ENCODE data around the gene CHN2. TPM values are rescaled to one million over a fixed set of nuclear protein-coding genes. Genes with fewer than 3 reads are reported as not detected.

Gene CHN2
- total RNA-seq, 1 experiment from 2014 or later, result not detected

DNA sequence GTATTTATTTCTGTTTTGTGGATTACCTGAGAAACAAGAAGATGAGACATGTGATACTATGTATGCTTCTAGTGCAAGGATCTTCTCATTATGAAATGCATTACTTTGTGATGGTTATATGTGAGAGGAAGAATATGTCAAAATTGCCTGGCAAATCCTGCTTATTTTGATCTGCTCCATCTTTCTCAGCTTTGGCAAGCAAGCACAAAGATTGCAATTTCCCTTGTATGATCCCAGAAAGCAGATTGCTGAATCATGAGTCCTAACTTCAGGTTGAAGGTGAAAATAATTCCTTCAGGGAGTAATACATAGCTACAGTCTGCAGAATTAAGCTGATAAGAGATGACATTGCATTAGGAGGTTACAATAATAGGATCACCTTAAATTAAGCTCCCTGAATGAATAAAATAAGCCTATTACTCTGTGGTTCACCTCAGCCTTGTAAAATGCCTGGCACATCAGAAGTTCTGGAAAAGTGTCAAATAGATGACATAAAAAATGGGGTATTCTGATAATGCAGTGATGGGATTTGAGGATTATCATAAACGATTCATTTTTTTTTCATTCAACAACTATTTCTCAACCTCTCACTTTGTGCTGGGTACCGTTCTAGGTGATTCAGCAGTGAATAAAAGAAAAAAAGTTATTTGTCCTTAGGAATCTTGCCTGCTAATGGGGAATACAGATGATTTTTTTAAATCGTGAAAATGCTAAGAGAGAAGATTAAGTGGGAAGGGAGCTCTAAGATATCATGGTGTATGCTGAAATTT is 120.7 kb downstream of the CHN2 start:
- DNase-seq (ENCODE audit: low read depth), result no peak
- in situ Hi-C loops (cut with HindIII; ENCODE audit: low pct_unique_long_range_greater_than_20kb, low sequenced_read_pairs), result no loop called here

DNA sequence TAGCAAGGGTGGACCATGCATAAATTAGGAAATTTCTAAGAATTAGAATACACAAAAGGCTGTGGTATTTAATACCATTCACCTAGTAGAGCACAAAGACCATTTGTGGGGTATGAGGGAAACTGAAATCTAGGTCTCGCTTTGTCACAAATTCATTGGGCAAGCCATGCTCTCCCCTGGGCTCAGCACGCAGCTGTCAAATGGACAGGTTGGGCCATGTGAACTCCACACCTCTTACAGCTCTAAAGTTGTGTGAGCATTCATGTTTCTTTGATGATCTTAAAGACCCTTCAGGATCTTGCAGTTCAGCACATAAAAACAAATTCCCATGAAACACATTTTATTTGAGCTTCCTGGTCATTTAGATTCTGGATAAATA is 121.3 kb downstream of the CHN2 start:
- in situ Hi-C loops (cut with HindIII; ENCODE audit: low pct_unique_long_range_greater_than_20kb, low sequenced_read_pairs), result no loop called here
- DNase-seq (ENCODE audit: low read depth), result no peak

DNA sequence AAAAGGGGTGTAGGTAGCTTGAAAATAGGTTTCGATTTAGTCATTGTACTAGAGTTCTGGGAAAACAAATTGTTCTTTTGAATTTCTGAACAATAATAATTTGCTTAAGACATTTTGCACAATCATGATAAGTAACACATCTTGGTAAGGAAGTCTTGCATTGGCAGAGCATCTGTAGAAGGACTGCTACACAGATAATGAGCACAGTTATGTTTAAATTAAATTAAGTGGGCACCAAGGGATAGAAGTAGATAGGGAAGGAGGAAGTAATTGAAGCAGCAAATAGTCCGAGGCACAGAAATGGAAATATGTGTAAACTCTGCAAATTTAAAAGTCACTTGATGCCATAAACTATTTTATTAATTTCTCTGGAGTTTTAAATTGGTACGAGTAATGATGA is 122.4 kb downstream of the CHN2 start:
- in situ Hi-C loops (cut with HindIII; ENCODE audit: low pct_unique_long_range_greater_than_20kb, low sequenced_read_pairs), result no loop called here
- DNase-seq (ENCODE audit: low read depth), result no peak

DNA sequence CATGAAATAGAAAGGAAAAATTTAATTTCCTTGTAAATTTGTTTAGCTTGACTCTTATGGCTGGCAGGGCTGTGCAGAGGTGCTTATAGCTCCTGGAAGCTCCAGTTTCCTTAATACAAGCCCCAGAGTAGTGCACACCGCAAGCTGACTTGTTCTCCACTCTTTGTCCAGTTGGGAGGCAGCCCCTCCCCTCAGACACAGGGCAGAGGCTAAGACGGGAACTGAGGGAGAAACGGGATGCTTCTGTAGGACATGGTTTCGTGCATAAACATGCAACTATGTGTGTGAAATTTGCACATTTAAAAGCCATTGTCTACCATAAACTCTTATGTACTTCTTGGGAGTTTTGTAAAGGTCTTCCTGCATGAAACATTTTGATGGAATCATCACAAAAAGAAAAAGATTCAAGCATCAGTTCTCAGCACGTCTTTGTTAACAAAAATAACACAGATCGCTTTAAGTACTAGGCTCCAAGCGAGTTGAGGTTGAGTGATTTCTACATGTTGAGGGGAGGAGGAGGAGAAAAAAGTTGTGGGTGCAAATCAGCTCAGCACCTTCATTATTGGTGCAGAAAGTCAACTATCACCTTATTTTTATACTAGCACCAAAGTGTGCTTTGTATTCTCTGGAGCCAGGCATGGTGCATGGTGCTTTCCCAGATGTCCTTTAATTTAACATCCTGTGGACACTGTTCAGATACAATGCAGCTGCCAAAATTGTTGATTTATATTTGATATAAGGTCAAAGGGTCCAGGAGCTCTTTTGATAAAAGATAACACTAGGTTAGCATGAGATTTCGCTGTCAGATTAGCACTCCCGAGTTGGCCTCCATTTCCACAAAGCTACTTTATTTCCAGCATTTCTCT is 124.5 kb downstream of the CHN2 start:
- DNase-seq (ENCODE audit: low read depth), result no peak
- in situ Hi-C loops (cut with HindIII; ENCODE audit: low pct_unique_long_range_greater_than_20kb, low sequenced_read_pairs), result no loop called here

DNA sequence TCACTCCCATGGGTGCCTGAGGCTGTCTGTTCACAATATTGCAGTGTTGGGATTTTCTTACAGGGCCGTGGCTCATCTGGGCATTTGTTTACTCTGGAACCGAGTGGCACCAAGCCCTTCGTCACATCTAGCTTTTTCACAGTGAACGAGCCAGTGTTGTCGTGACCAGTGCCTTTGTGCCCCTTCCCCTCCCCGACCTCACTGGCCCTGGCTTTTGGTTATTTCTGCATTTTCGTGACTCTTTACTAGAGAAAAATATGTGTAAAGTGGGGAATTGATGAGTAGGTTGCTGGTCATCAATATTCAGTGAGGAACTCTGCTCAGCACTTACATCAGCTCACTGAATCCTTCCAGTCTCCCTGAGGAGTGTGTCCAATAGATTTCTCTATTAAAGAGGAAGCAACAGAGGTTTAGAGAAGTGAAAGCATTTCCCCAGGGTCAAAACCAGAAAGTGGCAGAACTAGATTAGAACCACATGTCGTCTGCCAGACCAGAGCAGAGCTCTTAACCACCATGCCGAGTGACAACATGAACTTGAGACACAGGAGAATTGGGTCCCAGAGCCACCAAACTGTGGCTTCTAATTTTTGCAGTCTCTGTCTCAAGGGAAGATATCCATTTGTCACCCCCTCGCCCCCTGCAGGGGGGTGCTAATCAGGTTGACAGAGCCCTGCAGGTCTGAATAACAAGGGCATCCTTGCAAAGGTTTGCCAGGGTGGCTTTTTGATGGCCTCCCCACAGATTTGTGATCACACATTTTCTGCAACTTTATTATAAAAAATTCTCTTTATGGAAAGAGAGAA is 125.3 kb downstream of the CHN2 start:
- DNase-seq (ENCODE audit: low read depth), result no peak
- in situ Hi-C loops (cut with HindIII; ENCODE audit: low pct_unique_long_range_greater_than_20kb, low sequenced_read_pairs), result no loop called here

DNA sequence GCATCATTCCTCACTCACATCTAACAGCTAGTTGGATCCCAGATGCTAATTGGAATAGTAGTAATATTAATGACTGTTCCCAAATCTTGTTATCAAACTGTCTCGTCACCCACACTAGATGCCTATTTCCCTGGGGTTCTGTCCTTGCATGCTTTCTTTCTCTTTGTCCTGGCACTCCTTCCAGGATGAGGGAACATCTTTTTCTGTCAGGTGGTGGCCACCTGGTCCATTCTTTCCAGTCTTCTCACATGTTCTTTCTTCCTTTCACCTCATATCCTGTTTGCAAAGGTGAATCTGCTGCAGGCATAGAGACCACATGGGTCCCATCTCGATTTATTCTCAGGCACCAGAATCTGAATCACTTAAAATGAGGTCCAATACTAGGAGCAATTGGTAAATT is 126.0 kb downstream of the CHN2 start:
- in situ Hi-C loops (cut with HindIII; ENCODE audit: low pct_unique_long_range_greater_than_20kb, low sequenced_read_pairs), result no loop called here
- DNase-seq (ENCODE audit: low read depth), result no peak

DNA sequence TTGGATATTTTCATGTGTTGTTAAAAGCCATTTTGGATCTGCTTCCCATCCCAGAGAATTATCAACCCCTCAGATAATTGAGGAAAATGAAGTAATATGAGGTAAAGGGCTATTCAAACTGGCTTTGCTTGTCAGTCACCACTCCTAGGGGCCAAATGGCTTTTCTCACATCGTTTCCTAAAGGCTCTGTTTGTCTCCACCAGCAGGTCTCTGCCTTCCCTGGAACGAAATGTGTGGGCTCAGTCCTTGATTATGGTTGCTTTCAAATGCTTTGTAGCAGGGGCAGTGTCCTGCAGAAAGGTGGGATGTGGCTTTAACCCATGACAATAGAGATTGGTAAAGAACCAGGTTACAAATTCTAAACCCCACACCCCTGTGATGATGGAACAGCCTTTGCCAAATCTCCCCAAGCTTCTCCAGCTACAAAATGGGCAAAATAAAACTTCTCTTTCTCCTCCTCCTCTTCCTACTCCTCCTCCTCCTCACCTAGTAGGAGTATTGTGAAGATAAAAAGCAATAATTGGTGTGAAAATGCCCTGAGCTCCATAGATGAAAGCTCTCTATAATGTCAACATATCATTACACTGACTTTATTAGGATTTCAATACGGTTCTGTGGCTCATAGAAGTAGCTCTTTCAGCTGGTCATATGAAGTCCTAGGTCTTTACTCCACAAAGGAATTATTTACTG is 127.6 kb downstream of the CHN2 start:
- in situ Hi-C loops (cut with HindIII; ENCODE audit: low pct_unique_long_range_greater_than_20kb, low sequenced_read_pairs), result no loop called here
- DNase-seq (ENCODE audit: low read depth), result no peak

DNA sequence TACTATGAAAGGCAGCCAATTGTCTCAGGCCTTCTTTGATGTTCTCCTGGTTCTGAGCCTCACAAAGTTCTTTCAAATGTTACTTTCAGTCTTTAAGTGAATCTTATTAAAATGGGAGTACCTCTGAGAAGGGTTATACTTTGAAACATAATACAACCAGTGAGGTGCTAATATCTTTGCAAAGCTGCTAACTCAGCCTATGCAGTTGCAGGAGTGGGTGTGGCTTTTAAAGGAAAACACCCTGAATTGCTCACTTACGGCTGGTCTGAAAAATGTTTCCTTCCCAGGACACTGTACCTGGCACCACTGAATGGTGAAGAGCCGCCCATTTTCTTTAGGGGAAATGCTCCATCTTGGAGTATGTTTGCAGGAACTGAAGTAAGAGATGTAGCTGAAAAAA is 130.9 kb downstream of the CHN2 start:
- DNase-seq (ENCODE audit: low read depth), result no peak
- in situ Hi-C loops (cut with HindIII; ENCODE audit: low pct_unique_long_range_greater_than_20kb, low sequenced_read_pairs), result no loop called here

DNA sequence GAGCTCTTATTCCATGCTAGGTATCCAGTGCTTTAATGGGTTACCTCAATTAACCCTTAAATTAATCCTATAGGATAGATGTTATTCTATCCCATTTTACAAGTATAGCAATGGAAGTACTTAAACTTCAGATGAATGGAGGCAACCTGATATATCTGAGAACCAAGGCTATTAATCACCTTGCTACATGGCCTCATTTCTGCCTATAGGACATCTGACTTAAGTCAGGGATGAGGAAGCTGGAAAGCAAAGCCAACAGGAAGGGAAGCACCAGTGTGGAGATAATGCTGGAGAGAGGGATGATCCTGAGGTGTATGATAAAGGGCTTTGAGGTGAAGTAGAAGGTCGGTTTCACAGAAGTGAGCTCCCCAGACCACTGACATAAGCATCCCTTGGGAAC is 132.3 kb downstream of the CHN2 start:
- no peak for DNase-seq (ENCODE audit: low read depth)
- in situ Hi-C loops (cut with HindIII; ENCODE audit: low pct_unique_long_range_greater_than_20kb, low sequenced_read_pairs), result no loop called here

DNA sequence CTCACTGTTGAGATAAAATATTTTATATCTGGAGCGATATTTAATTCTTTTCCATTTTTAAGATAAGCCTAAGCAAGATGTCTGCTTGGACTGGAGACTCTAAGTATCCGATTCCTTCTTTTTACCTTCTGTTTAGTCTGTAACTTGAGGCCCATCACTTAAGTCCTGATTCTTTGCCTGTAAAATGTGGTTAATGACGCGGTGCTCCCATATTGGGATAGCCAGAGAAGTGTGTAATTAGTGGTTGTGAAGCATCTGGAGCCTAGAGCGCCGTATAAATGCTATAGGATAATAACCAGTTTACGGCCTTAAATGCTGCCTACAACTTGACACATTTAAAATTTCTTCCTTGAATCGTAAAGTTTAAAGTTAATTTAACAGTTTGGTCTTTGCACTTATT is 132.9 kb downstream of the CHN2 start:
- in situ Hi-C loops (cut with HindIII; ENCODE audit: low pct_unique_long_range_greater_than_20kb, low sequenced_read_pairs), result no loop called here
- no peak for DNase-seq (ENCODE audit: low read depth)

DNA sequence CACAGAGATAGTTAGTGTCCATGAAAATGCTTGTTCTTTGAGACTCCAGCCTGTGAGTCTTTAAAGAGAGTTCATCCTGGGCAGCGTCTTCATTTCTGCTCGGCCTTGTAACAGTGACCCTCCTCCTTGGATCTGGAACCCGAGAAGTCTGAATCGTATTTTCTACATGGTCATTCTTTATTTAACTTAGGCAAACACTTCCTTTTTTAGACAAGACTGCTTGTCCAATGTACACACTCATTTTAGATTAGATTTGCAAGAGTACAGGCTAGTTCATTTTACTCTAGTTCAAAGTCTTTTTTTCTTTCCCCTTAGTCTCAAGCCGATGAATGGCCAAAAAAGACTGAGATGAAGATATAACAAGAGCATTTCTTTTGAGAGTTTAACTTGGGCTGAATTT is 133.5 kb downstream of the CHN2 start:
- no peak for DNase-seq (ENCODE audit: low read depth)
- in situ Hi-C loops (cut with HindIII; ENCODE audit: low pct_unique_long_range_greater_than_20kb, low sequenced_read_pairs), result no loop called here

DNA sequence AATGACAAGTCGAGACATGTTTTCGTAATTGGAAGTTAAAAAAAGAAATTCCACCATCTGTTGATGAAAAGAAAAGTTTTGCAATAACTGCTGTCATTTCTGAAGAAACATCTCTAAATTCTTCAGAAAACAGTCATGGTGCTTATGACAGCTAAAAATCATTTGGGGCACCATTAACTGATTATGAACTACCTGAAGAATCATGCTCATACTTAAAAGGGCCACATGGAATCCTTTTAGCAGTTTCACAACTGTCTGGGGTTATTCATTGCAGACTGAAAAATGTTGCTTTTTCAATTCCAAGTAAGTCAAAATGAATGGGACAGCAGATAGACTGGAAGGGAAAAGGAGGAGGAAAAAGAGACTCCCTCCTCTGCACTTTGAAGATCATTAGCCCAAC is 134.2 kb downstream of the CHN2 start:
- no peak for DNase-seq (ENCODE audit: low read depth)
- in situ Hi-C loops (cut with HindIII; ENCODE audit: low pct_unique_long_range_greater_than_20kb, low sequenced_read_pairs), result no loop called here

DNA sequence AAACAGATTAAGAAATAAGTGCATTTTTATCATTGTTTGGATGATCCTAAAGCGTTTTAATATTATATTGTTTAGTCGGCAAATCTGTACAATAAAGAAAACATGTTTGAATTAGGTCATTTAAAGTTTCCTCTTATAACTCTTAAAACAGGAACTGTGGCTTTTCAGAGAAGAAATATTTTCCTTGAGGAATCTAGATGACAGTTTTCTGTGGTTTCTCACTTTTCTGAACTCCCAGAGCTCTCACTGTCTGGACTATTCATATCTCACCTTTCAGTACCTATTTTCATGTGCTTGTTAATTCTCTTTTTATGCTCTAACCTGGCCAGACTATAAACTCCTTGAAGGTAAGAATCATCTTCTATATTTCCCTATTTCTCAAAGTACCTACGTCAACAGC is 135.1 kb downstream of the CHN2 start:
- DNase-seq (ENCODE audit: low read depth), result no peak
- in situ Hi-C loops (cut with HindIII; ENCODE audit: low pct_unique_long_range_greater_than_20kb, low sequenced_read_pairs), result no loop called here

DNA sequence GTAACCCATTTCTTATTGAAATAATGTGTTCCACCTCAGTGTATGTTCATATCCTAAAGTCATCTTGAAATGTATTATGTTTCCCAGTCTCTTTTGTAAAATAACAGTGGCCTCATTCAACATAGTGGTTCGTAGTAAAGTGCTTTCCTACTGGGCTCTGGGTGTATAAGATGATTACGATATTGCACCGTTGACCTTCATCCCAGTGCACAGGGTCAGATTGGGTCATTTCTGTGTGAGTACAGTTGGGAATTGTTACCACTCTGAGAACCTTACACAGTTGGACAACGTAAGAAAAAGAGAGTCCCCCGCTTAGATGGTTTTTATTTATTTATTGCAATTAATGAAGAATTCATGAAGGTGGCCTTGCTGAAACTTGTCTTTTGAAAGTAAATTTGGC is 135.6 kb downstream of the CHN2 start:
- no peak for DNase-seq (ENCODE audit: low read depth)
- in situ Hi-C loops (cut with HindIII; ENCODE audit: low pct_unique_long_range_greater_than_20kb, low sequenced_read_pairs), result no loop called here

DNA sequence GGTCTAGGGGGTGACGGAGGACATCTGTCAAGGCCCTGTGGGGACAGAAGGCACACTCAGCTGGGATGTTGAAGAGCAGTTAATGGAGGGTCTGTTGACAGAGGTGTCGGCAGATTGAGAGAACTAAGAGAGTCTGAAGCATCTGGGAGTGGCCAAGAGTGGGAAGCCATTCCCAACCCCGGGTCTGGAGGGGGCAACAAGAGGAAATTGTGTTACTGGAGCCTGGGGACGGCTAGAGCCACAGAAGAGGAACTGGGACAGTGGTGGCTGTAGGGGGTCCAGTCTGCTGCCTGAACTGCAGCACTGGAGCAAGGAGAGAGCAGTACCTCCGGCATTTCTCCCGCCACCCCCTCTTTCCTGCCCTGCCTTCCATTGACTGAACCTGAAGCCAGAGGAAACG is 136.6 kb downstream of the CHN2 start:
- in situ Hi-C loops (cut with HindIII; ENCODE audit: low pct_unique_long_range_greater_than_20kb, low sequenced_read_pairs), result no loop called here
- DNase-seq (ENCODE audit: low read depth), result no peak

DNA sequence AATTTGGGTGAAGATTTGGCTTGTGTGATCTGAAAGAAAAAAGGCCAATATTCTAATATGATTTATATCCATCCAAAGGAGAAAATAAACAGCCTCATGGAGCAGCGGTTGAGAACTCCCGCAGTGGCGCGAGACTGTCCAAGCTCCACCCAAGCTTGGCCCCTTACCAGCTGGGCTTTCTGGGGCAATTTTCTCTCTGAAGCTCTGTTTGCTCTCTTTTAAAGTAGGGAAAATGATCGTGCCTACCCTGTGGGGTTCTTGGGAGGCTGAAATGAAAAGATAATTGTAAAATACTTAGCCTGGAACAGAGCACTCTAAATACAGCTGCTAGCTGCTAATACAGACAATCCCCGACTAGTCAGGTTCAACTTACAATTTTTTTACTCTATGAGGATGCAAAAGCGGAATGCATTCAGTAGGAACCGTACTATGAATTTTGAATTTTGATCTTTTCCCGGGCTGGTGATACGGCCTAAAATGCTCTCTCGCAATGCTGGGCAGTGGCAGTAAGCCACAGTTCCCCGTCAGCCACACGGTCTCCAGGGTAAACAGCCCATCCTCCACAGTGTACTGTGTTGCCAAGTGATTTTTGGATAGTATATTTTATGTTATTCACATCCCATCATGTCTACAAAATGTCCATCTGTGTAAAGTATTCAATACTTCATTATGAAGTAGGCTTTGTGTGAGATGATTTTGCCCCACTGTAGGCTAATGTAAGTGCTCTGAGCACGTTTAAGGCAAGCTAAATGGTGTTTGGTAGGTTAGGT is 137.7 kb downstream of the CHN2 start:
- no peak for DNase-seq (ENCODE audit: low read depth)
- in situ Hi-C loops (cut with HindIII; ENCODE audit: low pct_unique_long_range_greater_than_20kb, low sequenced_read_pairs), result no loop called here

DNA sequence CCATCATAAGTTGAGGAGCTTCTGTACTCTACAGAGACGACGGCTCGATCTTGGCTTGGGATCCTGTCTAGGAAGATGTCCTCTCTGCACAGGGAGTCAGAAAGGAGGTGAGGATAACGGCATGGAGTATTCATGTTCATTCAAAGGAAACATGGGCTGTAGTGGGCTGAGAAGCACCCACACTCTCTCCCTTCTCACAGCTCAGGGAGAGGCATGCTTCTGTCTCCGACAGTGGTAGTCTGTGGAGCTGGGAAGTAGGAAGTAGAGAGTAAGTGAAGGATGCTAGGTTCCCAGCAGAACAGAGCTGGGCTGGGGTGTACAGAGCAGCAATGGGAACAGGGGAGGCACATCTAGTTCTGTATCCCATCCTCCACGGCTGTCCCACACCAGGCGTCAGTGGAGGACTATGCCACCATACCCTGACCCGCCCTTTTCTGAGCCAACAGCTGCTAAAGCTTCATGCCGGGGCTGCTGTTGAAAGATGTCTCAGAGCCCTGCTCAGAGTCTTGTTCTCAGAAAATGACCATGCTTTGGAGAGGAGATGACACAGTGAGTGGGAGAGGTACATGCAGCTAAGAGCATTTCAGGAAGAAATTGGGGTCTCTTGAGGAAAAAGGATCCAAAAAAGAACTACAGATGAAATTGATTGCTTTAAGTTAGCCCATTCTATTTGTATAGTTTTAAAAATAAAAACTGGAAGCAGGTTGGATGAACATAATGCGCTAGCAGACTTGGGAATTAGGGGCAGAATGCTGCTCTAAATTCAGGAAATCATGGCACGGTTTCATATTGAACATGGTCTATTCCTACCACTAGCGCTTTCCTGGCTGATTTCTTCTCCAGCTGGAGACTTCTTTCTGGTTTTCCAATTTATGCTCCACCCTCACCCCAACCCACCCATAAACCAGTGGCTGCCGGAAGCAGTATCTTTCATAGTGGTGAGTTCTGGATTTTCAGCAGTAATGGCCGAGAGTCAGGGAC is 138.6 kb downstream of the CHN2 start:
- in situ Hi-C loops (cut with HindIII; ENCODE audit: low pct_unique_long_range_greater_than_20kb, low sequenced_read_pairs), result no loop called here
- DNase-seq (ENCODE audit: low read depth), result no peak

Data from Caki2 (cell line).